ENCODE measurements around the gene CD22.

DNA sequence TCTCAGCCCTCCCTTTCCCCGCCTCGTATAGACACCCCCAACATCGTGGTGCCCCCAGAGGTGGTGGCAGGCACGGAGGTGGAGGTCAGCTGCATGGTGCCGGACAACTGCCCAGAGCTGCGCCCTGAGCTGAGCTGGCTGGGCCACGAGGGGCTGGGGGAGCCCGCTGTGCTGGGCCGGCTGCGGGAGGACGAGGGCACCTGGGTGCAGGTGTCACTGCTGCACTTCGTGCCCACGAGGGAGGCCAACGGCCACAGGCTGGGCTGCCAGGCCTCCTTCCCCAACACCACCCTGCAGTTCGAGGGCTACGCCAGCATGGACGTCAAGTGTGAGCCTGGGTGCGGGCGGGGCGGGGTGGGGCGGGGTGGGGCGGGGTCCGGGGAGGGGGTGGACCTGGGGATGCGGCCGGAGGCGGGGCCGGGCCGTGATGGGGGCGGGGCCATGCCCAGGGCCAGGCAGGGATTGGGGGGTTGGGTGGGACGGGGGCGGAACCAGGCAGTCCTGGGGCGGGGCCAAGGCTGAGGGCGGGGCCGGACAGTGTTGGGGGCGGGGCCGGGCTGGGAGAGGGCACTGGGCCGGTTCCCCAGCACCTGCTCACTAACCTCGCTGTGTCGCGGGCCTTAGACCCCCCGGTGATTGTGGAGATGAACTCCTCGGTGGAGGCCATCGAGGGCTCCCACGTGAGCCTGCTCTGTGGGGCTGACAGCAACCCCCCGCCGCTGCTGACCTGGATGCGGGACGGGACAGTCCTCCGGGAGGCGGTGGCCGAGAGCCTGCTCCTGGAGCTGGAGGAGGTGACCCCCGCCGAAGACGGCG is 29.3 kb upstream of the CD22 start:
- TF ChIP-seq, protein P1, sequence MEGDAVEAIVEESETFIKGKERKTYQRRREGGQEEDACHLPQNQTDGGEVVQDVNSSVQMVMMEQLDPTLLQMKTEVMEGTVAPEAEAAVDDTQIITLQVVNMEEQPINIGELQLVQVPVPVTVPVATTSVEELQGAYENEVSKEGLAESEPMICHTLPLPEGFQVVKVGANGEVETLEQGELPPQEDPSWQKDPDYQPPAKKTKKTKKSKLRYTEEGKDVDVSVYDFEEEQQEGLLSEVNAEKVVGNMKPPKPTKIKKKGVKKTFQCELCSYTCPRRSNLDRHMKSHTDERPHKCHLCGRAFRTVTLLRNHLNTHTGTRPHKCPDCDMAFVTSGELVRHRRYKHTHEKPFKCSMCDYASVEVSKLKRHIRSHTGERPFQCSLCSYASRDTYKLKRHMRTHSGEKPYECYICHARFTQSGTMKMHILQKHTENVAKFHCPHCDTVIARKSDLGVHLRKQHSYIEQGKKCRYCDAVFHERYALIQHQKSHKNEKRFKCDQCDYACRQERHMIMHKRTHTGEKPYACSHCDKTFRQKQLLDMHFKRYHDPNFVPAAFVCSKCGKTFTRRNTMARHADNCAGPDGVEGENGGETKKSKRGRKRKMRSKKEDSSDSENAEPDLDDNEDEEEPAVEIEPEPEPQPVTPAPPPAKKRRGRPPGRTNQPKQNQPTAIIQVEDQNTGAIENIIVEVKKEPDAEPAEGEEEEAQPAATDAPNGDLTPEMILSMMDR (IDR thresholded peaks at IDR 0.05; ENCODE audit: low read length), result no peak
- no peak for TF ChIP-seq EZH2 (optimal IDR thresholded peaks at IDR 0.05; ENCODE audit: low read depth, low read length)
- TF ChIP-seq EZH2phosphoT487 (IDR thresholded peaks at IDR 0.05; ENCODE audit: low read length), result no peak
